GM21717 (cell line): Measurements from ENCODE around the gene ZNF701.
A peak's percentile ranks its signal among the peaks of the same experiment; 100 is the strongest.
"Not testable (repeated sequence)": the region's sequence is repeated elsewhere in the genome, so short reads cannot be mapped to it uniquely, and the experiment has no call there.

Experiments used
- ATAC-seq: cut with Tn5 transposase; IDR thresholded peaks from one replicate; pipeline ENCODE4 v1.9.1; 2021; ENCODE audit warnings: mild to moderate bottlenecking, moderate library complexity; ENCODE audit not compliant: unreplicated experiment

The ZNF701 gene

DNA sequence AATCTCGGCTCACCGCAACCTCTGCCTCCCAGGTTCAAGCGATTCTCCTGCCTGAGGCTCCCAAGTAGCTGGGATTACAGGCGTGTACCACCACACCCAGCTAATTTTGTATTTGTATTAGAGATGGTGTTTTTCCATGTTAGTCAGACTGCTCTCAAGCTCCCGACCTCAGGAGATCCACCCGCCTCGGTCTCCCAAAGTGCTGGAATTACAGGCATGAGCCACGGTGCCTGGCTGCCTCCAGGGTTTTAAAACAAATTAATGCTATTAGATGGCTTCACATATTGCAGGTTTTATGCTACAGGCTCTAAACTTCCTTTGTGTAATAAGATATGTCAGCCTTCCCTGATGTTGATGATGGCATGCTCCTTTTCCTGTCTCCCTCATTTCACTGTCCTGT is 8.5 kb upstream of the ZNF701 start:
- ATAC-seq, result not testable (repeated sequence)

DNA sequence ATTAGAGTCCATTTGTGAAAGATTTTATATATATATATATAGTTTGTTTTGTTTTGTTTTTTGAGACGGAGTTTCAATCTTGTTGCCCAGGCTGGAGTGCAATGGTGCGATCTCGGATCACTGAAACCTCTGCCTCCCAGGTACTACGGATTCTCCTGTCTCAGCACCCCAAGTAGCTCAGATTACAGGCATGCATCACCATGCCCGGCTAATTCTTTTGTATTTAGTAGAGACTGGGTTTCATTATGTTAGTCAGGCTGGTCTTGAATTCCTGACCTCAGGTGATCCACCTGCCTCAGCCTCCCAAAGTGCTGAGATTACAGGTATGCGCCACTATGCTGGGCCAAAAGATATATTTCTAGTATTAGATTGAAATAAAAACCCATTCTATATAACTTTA is 4.0 kb upstream of the ZNF701 start:
- no peak for ATAC-seq

DNA sequence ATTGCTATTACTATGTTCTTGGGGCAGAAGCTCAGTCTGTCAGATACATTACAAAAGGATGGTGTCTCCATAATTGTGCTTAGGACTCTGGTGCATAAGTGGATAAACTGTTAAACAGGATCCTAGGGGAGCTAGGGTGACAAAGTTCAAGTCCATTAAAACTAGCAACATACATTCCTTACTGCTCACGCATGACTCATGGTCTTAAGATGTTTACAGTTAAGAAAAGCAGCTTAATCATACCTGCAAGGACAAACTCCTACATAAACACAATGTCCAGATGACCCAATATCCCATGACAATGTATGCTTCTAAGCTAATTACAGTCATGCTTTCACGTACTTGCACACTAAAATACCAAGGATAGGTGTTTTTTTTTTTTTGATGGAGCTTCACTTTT is 3.5 kb upstream of the ZNF701 start:
- ATAC-seq, result no peak

DNA sequence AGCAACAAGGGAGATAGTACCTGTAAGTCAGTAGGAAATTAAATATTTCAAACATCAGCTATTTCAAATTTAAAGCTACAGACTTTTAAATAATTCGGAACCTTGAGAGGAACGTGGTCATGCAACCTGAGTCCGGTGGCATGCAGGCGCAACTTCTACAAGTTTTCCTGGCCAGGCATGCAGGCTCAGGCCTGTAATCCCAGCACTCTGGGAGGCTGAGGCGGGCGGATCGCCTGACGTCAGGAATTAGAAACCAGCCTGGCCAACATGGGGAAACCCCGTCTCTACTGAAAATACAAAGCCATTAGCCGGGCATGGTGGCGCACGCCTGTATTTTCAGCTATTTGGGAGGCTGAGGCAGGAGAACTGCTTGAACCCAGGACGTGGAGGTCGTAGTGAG is 2.2 kb upstream of the ZNF701 start:
- ATAC-seq, result no peak

DNA sequence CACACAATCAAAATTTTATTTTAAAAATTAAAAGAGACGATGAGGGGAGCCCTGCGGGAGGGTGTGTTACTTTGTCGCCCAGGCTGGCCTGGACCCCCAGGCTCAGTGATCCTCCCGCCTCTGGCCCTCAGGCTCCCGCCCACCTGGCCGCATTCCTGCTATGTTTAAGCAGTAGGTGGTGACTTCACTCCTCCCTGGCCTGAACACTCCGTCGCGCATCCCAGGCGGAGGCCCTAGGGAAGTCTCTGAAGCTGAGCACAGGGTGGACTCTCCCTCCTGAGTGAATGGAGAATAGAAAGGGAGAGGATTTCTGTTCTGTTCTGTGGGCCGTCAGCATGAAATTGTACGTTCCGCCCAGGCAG is 468 bp upstream of the ZNF701 start:
- peak; percentile 15 for ATAC-seq

DNA sequence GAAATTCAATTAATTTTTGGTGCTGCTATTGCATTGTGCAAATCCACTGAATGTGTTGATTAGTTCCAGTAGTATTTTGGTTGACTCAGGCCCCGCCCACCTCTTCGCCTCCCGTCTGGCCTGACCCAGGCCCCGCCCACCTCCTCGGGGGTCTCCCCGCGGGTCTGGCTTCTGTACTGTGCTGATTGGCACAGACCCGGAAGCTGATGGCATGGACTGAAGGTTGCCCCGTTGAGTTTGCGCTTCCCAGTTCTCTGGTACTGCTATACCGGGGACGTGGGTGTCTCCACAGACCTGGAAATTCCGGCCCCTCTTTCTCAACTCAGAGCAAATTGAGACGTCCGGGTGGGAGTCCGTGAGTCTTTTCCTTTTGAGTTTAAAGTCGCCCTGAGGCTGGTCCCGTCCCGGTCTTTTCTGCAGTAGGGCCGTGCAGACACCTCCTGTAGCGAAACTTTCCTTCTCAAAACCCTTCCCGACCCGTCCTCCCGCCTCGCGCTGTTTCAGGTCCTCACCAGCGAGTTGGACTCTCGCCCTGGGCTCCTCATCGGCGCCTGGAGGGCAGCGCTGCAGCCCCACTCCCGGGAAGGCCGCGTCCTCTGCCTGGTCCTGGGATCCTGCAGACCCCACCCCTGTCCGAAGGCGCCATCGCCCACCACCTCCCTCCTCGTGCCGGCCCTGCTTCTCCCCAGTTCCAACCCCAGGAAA is 14.8 kb downstream of the ZNF701 start:
- no peak for ATAC-seq

DNA sequence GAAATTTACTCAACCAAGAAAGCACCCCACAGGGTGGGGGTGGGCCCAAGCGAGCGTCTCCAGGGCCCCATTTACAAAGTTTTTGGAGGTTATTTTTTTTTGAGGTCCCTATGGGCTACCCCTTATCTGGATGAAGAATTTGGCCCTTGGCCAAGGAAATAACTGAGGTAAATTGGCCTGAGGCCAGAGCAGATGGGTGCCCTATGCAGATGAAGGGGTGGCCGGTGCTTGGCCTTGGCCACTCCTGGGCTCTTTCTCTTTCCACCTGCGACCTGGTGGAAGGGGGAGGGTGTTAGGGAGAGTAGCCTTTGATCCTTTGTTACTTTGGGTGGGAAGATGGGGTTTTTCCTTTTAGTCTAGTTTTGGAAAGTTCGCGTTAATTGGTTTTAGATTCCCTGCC is 15.5 kb downstream of the ZNF701 start:
- ATAC-seq, result no peak

DNA sequence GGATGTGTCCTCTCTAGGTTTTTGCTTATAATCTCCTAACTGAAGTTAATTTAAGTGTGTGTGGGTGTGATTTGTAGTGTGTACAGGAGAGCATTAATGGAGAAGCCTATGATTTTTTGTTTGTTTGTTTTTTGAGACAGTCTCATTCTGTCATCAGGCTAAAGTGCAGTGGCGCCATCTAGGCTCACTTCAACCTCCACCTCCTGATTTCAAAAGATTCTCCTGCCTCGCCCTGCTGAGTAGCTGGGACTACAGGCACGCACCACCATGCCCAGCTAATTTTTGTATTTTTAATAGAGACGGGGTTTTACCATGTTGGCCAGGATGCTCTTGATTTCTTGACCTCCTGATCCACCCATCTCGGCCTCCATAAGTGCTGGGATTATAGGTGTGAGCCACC is 20.6 kb downstream of the ZNF701 start:
- ATAC-seq, result no peak

DNA sequence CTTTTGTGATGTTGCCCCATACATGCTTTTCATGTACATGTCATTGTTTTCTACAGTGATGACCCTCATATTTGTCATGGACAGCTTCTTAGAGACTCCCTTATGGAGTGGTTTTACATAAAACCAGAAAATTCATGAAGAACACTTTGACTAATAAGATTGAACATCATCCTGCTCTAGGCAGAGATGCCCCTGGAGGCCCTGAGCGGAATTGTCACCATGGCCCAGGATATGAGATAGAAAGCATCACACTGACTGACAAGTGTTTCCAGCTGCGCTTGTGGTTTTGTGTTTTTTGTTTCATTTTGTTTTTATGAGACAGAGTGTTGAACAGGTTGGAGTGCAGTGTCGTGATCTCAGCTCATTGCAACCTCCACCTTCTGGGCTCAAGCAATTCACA is 22.2 kb downstream of the ZNF701 start:
- ATAC-seq, result no peak

DNA sequence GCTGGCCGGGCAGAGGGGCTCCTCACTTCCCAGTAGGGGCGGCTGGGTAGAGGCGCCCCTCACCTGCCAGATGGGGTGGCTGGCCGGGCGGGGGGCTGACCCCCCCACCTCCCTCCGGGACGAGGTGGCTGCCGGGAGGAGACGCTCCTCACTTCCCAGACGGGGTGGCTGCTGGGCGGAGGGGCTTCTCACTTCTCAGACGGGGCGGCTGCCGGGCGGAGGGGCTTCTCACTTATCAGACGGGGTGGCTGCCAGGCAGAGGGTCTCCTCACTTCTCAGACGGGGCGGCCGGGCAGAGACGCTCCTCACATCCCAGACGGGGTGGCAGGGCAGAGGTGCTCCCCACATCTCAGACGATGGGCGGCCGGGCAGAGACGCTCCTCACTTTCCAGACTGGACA is 23.4 kb downstream of the ZNF701 start:
- ATAC-seq, result not testable (repeated sequence)

DNA sequence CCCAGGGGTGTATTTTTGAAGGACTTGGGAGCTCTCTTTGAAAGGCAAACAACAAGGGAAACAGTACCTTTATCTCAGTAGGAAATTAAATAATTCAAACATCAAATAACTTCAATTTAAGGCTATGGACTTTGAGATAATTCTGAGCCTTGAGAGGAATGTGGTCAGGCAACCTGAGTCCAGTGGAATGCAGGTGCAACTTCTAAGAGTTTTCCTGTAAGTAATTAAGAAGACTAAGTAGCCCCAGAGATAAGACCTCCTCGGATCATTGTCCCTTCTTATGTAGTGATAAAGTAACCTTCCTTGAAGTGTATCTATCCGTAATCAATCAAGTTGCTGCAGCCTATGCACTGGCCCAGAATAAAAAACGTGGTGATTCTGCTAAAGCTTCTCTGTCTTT is 29.2 kb downstream of the ZNF701 start:
- no peak for ATAC-seq

DNA sequence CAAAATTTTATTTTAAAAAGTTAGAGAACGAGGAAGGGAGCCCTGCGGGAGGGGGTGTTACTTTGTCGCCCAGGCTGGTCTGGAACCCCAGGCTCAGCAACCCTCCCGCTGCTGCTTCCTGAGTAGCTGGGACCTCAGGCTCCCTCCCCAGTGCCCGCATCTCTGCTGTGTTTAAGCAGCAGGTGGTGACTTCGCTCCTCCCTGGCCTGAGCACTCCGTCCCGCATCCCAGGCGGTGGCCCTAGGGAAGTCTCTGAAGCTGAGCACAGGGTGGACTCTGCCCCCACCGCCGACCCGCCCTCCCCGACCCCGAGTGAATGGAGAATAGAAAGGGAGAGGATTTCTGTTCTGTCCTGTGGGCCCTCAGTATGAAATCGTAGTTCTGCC is 30.5 kb downstream of the ZNF701 start:
- peak; percentile 20 for ATAC-seq

DNA sequence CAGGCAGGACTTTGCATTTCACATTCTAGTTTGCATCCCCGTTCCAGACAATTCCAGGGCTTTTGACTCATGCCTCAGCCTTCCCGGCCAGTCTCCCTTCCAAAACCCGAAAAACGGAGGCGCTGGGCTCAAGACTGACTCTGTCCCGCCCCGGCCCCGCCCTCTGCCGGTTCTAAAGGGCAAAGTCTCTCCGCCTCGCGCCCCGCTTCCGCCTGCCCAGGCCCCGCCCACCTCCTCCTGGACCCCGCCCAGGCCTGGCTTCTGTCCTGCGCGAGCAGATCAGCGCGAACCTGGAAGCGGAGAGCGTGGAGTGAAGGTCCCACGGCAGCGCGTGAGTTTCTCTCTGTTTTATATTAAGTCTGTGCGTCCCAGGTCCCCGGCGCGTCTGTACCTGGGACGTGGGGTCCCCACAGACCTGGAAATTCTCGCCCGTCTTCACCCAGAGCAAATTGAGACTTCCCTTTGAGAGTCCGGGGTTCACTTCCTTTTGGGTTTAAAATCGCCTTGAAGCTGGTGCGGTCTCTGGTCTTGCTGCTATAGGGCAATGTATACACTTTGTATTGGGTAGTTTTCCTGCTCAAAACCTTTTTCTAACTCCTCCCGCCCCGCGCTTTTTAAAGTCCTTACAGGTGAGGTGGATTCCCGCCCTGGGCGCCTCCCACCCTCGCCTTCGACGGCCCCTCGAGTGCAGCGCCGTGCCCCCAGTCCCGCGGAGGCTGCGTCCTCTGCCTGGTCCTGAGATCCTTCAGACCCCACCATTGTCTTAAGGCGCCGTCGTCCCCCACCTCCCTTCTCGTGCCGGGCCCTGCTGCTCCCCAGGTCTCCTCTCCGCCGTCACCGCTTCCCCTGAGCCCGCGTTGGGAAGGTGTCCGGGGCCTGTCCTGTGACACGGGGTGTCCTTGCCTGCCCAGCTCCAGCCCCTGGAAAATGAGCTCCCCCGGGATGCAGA is 31.2 kb downstream of the ZNF701 start:
- peak; percentile 90 for ATAC-seq

DNA sequence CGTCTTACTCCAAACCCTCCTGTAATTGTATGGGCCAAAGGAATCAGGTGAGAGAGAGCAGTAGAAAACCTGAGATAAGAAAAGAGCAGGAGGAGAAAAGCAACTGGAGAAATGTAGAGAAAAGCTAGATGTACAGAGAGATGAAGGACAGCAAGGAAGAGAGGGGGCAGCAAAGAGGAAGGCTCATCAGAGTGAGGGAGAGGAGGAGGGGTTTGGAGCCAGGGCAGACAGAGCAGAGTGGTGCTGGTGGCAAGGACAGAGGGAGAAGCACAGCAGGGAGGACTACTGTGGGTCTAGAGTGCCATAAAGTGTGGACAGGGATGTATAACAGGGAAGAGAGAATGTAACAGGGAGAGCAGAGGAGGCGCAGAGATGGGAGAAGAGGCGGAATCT is 31.9 kb downstream of the ZNF701 start:
- ATAC-seq, result not testable (repeated sequence)

DNA sequence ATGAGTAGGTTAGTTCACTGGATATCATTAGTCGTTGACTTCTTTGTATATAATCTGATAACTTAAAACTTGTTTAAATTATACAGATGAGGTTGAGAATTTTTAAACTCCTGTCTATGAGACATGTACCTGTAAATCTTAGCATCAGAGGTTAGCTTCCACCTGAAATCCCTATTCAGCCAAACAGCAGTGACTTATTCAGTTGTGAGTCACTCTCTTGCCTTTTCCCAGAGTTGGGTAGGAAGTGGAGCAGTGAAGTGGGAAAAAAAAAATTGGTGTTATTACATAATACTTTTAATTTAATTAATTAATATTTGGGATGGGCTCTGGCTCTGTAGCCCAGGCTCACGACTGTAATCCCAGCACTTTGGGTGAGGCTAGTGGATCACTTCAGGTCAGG is 32.9 kb downstream of the ZNF701 start:
- ATAC-seq, result no peak

DNA sequence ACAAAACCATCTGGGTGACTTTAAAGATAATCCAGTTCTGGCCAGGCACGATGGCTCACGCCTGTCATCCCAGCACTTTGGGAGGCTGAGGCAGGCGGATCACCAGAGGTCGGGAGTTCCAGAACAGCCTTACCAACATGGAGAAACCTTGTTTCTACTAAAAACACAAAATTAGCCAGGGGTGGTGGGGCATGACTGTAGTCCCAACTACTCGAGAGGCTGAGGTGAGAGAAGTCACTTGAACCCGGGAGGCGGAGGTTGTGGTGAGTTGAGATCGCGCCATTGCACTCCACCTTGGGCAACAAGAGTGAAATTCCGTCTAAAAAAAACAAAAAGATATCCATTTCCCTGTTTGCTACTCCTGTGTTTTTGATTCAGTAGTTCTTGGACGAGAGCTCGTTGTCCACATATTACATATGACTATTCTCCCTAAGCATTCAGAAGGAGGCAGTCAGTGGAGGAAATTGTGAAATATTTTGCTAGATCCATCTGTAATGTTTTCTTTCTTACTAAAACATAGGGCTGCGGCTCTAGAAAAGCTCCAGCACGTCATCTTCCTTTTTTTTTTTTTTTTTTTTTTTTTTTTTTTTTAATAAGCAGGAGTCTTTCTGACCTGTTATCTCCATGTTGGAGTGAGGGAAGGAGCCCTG is 33.6 kb downstream of the ZNF701 start:
- ATAC-seq, result no peak

DNA sequence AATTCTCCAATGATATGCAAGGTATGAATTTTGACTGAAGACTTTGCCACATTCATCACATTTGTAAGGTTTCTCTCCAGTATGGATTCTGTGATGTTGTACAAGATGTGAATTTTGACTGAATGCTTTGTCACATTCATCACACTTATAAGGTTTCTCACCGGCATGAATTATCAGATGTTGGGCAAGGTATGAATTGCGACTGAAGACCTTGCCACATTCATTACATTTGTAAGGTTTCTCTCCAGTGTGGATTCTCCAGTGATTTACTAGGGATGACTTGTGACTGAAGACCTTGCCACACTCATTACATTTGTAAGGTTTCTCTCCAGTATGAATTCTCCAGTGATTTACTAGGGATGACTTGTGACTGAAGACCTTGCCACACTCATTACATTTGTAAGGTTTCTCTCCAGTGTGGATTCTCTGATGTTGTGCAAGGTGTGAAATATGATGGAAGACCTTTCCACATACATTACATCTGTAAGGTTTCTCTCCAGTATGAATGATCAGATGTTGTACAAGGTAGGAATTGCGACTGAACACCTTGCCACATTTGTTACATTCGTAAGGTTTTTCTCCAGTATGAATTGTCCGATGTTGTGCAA is 43.3 kb downstream of the ZNF701 start:
- no peak for ATAC-seq

DNA sequence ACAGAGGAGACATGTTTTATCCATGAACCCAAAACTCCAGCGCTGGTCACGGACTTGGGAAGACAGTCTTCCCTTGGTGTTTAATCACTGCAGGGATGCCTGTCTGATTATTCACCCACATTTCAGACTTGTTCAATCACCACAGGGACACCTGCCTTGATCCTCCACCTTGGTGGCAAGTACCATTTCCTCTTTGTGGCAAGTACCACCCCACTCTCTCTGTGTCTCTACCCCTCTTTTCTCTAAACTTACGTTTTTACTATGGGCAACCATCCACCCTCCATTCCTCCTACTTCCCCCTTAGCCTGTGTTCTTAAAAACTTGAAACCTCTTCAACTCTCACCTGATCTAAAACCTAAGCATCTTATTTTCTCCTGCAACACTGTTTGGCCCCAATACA is 51.3 kb downstream of the ZNF701 start:
- no peak for ATAC-seq

DNA sequence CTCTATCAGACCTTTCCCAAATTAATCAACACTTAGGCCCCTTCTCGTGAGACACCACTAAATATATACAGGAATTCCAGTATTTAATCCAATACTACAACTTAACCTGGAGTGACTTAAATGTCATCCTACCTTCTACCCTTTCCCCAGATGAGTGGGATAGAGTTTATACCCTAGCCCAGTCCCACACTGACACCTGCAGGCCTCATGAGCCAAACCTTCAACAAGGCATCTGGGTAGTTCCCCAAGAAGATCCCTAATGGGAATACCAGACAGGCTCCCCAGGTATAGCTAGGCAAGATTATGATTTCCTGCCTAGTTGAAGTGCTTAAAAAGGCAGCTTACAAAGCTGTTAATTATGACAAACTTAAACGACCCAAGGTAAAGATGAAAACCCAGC is 52.2 kb downstream of the ZNF701 start:
- no peak for ATAC-seq

DNA sequence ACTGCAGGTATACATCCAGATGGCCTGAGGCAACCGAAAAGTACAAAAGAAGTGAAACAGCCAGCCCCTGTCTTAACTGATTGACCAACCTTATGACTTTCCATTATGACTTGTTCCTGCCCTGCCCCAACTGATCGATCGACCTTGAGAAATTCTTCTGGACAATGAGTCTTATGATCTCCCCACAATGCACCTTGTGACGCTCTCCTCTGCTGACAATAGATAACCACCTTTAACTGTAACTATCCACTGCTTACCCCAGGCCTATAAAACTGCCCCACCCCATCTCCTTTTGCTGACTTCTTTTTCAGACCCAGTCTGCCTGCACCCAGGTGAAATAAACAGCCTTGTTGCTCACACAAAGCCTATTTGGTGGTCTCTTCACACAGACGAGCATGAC is 56.8 kb downstream of the ZNF701 start:
- no peak for ATAC-seq

DNA sequence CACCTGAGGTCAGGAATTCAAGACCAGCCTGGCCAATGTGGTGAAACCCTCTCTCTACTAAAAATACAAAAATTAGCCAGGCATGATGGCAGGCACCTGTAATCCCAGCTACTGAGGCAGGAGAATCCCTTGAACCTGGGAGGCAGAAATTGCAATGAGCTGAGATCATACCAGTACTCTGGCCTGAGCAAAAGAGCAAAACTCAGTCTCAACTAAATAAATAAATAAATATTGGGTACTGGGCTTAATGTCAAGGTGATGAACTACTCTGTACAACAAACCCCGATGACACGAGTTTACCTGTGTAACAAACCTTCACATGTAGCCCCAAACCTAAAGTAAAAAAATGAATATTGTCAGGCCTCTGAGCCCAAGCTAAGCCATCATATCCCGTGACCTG is 57.4 kb downstream of the ZNF701 start:
- not testable (repeated sequence) for ATAC-seq
